ENCODE measurements around the gene THBS3.
"Not testable (repeated sequence)": the region's sequence is repeated elsewhere in the genome, so short reads cannot be mapped to it uniquely, and the experiment has no call there.

Gene THBS3

GRCh38 chr1:155235375-155235774 lies 27.7 kb upstream of the THBS3 start:
- DNase-seq (ENCODE audit: low read depth in 2 of 3, low spot score in 1 of 3): not testable (repeated sequence)

- DNase-seq (ENCODE audit: low read depth in 2 of 3, low spot score in 1 of 3): not testable (repeated sequence)
Measured at GRCh38 chr1:155233502-155233901, 25.8 kb upstream of the THBS3 start.

- not testable (repeated sequence) for DNase-seq (ENCODE audit: low read depth in 2 of 3, low spot score in 1 of 3)
Measured at GRCh38 chr1:155232001-155232978, 24.6 kb upstream of the THBS3 start.

- DNase-seq (ENCODE audit: low read depth in 2 of 3, low spot score in 1 of 3): not testable (repeated sequence)
Measured at GRCh38 chr1:155231302-155231701, 23.6 kb upstream of the THBS3 start.

DNA sequence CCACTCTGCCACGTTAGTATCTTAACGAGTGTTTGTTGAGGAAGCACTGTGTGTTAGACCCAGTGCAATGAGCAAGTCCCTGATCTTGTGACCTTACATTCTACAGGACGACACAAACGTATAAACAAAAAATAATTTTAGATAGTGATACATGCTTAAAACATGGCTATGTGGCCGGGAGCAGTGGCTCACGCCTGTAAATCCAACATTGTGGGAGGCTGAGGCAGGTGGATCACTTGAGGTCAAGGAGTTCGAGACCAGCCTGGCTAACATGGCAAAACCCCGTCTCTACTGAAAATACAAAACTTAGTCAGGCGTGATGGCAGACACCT lies 20.4 kb upstream of the THBS3 start:
- DNase-seq (ENCODE audit: low read depth in 2 of 3, low spot score in 1 of 3): no peak

- DNase-seq (ENCODE audit: low read depth in 2 of 3, low spot score in 1 of 3): peak; percentile 99 to 100 (median 100)
Measured at GRCh38 chr1:155227261-155228095, 19.8 kb upstream of the THBS3 start.

DNA sequence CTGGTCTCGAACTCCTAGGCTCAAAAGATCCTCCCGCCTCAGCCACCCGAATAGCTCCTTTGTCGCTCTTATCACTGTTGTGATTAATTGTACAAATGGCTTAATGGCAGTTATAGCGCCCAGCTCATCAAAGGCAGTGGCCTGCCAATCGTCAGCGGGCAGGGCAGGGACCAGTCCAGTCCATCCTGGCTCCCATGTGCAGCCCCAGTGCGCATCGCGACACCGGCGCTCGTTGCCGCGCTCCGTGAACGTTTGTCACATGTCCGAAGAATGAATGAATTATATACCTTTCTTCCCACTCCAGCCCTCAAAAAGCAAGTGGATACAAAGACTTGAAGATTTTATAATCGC lies 19.2 kb upstream of the THBS3 start:
- DNase-seq (ENCODE audit: low read depth in 2 of 3, low spot score in 1 of 3): peak in 1 of 3 donors; percentile 44

GRCh38 chr1:155226188-155226909 lies 18.7 kb upstream of the THBS3 start:
- peak; percentile 60 to 95 (median 74) for DNase-seq (ENCODE audit: low read depth in 2 of 3, low spot score in 1 of 3)

- not testable (repeated sequence) for DNase-seq (ENCODE audit: low read depth in 2 of 3, low spot score in 1 of 3)
Measured at GRCh38 chr1:155225404-155225759, 17.7 kb upstream of the THBS3 start.

GRCh38 chr1:155223047-155223446 lies 15.3 kb upstream of the THBS3 start:
- no peak for DNase-seq (ENCODE audit: low read depth in 2 of 3, low spot score in 1 of 3)

DNA sequence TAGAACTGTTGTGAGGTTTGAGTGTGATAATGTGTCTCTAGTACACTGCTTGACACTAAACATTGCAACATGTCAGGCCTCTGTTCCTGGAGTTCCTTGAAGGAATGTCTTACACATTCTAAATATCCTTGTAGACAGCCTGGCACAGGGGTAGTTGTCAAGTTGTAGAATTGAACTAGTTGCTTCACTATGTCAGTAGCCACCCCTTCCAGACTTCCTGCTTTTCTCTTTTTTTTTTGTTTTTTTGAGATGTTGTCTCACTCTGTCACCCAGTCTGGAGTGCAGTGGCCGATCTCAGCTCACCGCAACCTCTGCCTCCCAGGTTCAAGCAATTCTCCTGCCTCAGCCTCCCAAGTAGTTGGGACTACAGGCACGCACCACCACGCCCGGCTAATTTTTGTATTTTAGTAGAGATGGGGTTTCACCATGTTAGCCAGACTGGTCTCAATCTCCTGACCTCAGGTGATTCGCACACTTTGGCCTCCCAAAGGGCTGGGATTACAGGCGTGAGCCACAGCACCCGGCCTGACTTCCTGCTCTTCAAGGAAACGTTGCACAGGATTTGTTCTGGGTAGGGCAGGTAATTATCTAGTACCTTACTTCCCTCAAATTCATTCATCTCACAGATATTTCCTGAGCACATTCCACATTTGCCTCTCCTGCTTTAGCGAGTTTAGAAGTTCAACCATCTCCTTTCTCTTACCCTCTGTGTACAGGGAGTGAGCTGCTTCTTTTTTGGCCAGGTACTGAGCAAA lies 12.7 kb upstream of the THBS3 start:
- DNase-seq (ENCODE audit: low read depth in 2 of 3, low spot score in 1 of 3): not testable (repeated sequence)

- no peak for DNase-seq (ENCODE audit: low read depth in 2 of 3, low spot score in 1 of 3)
Measured at GRCh38 chr1:155219592-155220031, 11.9 kb upstream of the THBS3 start.

- peak in 1 of 3 donors; percentile 63 for DNase-seq (ENCODE audit: low read depth in 2 of 3, low spot score in 1 of 3)
Measured at GRCh38 chr1:155218854-155219591, 11.3 kb upstream of the THBS3 start.

DNA sequence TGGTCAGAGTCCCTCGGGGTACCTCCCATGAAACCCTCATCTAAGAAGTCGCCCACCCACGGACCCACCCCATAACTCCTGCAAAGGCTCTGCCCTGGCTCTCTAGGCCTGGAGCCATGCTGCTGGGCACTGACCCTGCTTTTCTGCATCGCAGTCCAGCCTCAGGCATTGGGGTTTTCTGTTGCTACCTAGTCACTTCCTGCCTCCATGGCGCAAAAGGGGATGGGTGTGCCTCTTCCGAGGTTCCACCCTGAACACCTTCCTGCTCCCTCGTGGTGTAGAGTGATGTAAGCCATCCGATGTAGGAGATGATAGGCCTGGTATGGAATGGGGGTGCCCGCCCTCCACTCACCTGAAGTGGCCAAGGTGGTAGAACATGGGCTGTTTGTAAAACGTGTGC lies 7.0 kb upstream of the THBS3 start:
- DNase-seq (ENCODE audit: low read depth in 2 of 3, low spot score in 1 of 3): not testable (repeated sequence)

- DNase-seq (ENCODE audit: low read depth in 2 of 3, low spot score in 1 of 3): not testable (repeated sequence)
Measured at GRCh38 chr1:155212051-155212440, 4.3 kb upstream of the THBS3 start.

DNA sequence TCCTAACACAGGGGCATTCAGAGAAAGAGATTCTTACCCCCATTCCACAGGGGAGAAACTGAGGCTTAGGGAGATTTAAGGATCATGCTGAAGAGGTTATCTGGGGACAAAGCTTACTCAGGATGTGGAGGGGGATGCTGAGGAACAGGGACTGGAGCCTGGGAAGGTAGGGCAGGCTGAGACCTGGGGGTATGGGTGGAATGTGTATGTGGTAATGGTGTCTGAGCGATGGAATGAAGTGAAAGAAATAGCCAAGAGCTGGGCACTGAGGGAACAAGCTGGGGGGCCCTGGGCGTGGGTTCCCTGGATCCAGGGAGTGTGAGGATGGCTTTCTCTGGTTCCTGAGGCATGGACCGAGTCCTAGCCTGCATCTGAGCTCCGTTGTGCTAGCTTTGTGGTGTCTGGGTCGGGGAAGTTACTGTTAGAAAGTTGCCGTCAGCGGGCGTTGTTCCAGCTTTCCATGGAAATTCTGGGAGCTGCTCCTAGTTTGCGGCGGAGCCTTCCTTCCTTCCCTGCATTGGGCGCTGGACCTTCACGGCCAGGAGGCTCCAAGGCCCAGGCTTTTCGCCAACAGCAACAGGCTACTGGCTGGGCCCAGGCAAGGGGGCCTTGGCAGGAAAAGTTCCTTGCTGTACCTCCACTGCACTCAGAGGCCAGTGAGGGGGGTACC lies 3.8 kb upstream of the THBS3 start:
- DNase-seq (ENCODE audit: low read depth in 2 of 3, low spot score in 1 of 3): not testable (repeated sequence)

DNA sequence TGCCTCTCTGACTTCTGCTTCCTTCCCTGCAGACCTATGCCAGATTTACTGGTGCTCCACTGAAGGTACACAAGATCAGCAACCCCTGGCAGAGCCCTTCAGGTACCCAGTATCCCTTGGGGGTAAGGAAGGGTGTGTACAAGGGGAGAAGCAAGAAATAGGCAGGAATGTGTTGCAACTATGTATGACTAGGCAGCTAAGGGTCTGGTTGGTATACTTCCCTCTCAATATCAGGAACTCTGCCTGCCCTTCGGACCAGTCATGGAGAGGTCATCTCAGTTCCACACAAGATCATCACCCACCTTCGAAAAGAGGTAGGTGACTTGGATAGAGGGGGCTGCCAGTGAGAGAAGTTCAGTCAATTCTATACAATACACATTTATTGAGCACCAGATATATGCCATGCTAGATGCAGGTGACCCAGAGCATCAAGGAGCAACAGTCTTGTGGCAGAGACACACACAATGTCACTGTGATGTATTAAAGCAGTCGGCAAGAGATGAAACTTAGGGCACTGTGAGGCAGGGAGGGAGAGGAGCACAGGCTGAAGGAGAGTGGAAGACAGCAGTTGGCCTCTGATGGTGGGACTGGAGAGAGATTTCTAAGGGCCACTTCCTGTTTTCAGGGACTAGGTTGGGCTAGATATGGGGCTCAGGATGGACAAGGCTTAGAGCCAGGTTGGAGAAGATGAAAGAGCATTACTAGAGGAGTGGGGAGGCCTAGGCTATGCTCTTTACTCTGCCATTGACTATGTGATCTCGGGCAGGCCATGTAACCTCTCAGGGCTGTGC lies 2.8 kb upstream of the THBS3 start:
- DNase-seq (ENCODE audit: low read depth in 2 of 3, low spot score in 1 of 3): no peak

- no peak for DNase-seq (ENCODE audit: low read depth in 2 of 3, low spot score in 1 of 3)
Measured at GRCh38 chr1:155209312-155209721, 1.6 kb upstream of the THBS3 start.
